ENCODE data around the gene FNBP1L. TPM values are rescaled to one million over a fixed set of nuclear protein-coding genes. Genes with fewer than 3 reads are reported as not detected.

The FNBP1L gene
- total RNA-seq, 3 donors from 2014 or later = 33.1 to 117 (median 63.6) TPM

DNA sequence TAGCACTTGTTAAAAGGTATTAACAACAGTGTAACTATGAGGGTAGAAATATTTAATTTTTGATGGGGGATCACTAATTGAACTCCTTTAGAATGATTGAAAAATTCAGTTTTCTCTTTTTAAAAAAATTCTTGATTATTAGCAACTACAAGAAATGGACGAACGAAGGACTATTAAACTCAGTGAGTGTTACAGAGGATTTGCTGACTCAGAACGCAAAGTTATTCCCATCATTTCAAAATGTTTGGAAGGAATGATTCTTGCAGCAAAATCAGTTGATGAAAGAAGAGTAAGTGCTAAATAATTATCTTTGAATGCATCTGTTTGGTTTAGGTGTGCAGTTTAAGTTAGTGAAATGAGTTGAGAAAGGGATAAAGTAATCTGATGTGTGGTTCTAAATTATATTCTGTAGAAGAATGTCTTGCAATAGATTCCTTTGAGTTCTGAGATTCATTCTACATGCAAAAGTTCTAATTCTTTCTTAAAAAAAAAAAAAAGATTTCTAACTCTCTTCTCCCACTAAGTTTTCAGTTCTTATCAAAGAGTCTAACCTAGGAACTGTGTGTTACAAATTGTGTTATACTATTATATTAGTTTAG is 85.0 kb downstream of the FNBP1L start:
- H3K36me3 ChIP-seq = no peaks in the 10 kb centered on the region
- H3K27ac ChIP-seq = no peak overlapping the region
- H3K27me3 ChIP-seq = no peaks in the 10 kb centered on the region
- no peaks in the 10 kb centered on the region for H3K9me3 ChIP-seq
- intact Hi-C loops (cut with DNase I; ENCODE audit: low total_unique reads) = no loop called here
- no peak overlapping the region for H3K4me3 ChIP-seq
- no peaks in the 10 kb centered on the region for H3K4me1 ChIP-seq
- no peak for DNase-seq (ENCODE audit: low spot score in 2 of 2)
- TF ChIP-seq CTCF (IDR thresholded peaks at IDR 0.05) (no peak), POLR2A (IDR thresholded peaks at IDR 0.05) (no peak), POLR2AphosphoS5 (IDR thresholded peaks at IDR 0.05) (no peak)

DNA sequence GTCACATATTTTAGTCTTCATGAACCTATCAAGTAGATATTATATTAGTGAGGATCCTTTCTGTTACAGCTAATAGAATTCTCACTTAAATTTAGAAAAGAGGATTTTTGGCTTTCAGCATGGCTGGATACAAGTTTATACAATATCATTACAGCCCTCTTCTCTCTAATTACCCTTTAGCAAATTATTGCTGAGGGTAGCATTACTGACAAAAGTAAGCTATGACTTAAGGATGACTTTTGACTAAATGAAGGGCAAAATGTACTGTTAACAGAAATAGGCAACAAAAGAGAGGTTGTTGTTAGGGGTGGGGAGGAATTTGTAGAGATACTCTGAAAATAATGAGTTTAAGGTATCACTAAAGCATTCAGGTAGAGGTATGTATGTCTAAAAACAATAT is 85.8 kb downstream of the FNBP1L start:
- TF ChIP-seq CTCF (IDR thresholded peaks at IDR 0.05) (no peak), POLR2AphosphoS5 (IDR thresholded peaks at IDR 0.05) (no peak), POLR2A (IDR thresholded peaks at IDR 0.05) (no peak)

GRCh38 chr1:93537396-93537795 is 89.5 kb downstream of the FNBP1L start:
- Histone ChIP-seq H3K9me3 (no peaks in the 10 kb centered on the region), H3K4me3 (no peak overlapping the region), H3K4me1 (no peaks in the 10 kb centered on the region), H3K27ac (no peak overlapping the region), H3K36me3 (no peaks in the 10 kb centered on the region), H3K27me3 (no peaks in the 10 kb centered on the region)
- DNase-seq (ENCODE audit: low spot score in 2 of 2) = no peak
- TF ChIP-seq POLR2A (IDR thresholded peaks at IDR 0.05) (no peak), CTCF (IDR thresholded peaks at IDR 0.05) (no peak), POLR2AphosphoS5 (IDR thresholded peaks at IDR 0.05) (no peak)
- intact Hi-C loops (cut with DNase I; ENCODE audit: low total_unique reads) = no loop called here

More for the DNA sequence above, 85.8 kb downstream of the FNBP1L start:
- H3K9me3 ChIP-seq = no peaks in the 10 kb centered on the region
- no peak overlapping the region for H3K27ac ChIP-seq
- no peaks in the 10 kb centered on the region for H3K27me3 ChIP-seq
- intact Hi-C loops (cut with DNase I; ENCODE audit: low total_unique reads) = no loop called here
- DNase-seq (ENCODE audit: low spot score in 2 of 2) = no peak
- H3K36me3 ChIP-seq = no peaks in the 10 kb centered on the region
- no peaks in the 10 kb centered on the region for H3K4me1 ChIP-seq
- no peak overlapping the region for H3K4me3 ChIP-seq

DNA sequence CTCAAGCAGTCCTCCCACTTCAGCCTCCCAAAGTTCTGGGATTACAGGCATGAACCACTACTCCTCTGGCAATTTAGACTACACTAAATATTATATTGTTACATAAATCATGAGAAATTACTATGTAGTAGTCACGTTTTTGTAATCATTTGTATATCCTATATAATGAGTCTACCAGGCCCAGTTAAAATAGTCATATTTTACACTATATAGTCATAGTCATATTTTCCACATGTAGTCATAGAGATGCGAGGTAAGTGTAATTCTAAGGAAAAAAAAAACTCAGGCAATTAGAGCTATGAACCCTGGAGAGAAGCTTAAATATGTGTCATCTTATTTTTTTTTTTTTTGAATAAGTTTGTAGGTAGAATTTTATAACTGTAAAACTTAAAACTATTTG is 90.0 kb downstream of the FNBP1L start:
- no peaks in the 10 kb centered on the region for H3K27me3 ChIP-seq
- no peaks in the 10 kb centered on the region for H3K9me3 ChIP-seq
- no peak overlapping the region for H3K27ac ChIP-seq
- H3K4me1 ChIP-seq = no peaks in the 10 kb centered on the region
- DNase-seq (ENCODE audit: low spot score in 2 of 2) = no peak
- no peaks in the 10 kb centered on the region for H3K36me3 ChIP-seq
- H3K4me3 ChIP-seq = no peak overlapping the region
- TF ChIP-seq POLR2AphosphoS5 (IDR thresholded peaks at IDR 0.05) (no peak), CTCF (IDR thresholded peaks at IDR 0.05) (no peak), POLR2A (IDR thresholded peaks at IDR 0.05) (no peak)
- intact Hi-C loops (cut with DNase I; ENCODE audit: low total_unique reads) = no loop called here

DNA sequence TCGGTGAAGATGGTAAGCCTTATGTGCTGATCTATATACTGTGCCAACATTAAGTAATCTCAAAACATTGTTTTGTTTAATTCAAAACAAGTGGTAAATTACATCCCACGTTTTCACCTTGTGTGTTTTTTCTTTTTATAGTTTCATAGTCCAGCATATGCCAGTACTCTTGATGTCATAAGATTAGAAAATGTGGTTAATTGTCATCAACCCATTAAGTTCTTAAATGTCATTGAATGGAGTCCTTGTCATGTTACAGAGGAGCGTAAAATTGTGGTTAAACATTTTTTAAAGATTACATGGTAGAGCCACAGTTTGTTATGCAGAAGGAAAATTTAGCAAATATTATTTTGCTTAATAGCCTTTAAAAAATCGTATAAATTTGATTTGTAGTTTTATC is 93.1 kb downstream of the FNBP1L start:
- DNase-seq (ENCODE audit: low spot score in 2 of 2) = no peak
- H3K36me3 ChIP-seq = no peaks in the 10 kb centered on the region
- no peak overlapping the region for H3K4me3 ChIP-seq
- no peaks in the 10 kb centered on the region for H3K27me3 ChIP-seq
- TF ChIP-seq POLR2A (IDR thresholded peaks at IDR 0.05) = no peak
- TF ChIP-seq CTCF (IDR thresholded peaks at IDR 0.05) = no peak
- TF ChIP-seq POLR2AphosphoS5 (IDR thresholded peaks at IDR 0.05) = no peak
- no peak overlapping the region for H3K27ac ChIP-seq
- intact Hi-C loops (cut with DNase I; ENCODE audit: low total_unique reads) = loop anchor here (10.0 kb wide), 1 partner anchor 1524 kb away; no protein-coding TSS in a partner anchor
- H3K4me1 ChIP-seq = no peaks in the 10 kb centered on the region
- no peaks in the 10 kb centered on the region for H3K9me3 ChIP-seq
